Uterus (tissue), 2 donors: ENCODE data around the gene ADCY4.

ENCODE experiments used
- POLR2A ChIP-seq, 2 donors: fragments of 450-650 bp; IDR thresholded peaks; one replicate each; pipeline ENCODE4 v1.6.1; 2016; ENCODE audit warnings: antibody characterized with exemption in 2 of 2, mild to moderate bottlenecking in 1 of 2, moderate library complexity in 1 of 2
- TF ChIP-seq, protein P1 (sequence below), 4 experiments: fragments of 200-600 bp in 2 of 4; fragments of 450-650 bp in 2 of 4; sonication (generic) in 2 of 4; IDR thresholded peaks; one replicate each; pipeline ENCODE4 v1.5.1; 2016 to 2019; ENCODE audit warnings: antibody characterized with exemption in 4 of 4, mild to moderate bottlenecking in 2 of 4, moderate library complexity in 1 of 4

DNA sequence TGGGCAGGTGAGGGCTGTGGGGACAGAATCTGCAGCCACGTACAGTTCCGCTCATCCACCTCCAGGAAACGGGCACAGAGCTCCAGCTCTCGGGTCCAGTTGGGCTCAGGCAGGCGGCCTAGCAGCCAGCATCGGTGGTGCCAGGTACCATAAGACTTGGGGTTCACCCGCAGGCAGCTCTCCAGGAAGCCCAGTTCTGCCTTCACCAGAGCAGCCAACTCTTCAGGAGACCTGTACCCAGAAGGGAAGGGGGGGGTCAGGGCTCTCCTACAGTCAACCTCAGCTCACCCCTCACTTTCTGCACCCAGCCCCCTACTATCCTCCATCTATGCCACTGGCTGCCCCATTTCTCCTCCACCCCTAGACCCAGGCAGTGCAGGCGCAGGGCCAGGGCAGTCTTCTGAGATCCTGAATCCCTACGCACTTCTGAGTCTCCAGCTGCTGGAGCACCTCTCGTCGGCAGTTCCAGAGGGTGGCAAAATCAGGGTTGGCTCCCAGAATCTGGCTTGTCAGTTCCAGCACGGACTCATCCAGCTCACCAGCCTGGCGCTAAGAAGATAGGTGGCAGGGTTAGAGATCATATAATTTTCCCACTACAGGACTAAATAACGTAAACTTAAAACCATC lies 64.8 kb downstream of the ADCY4 start:
- no peak for TF ChIP-seq POLR2A (IDR thresholded peaks at IDR 0.05)
- TF ChIP-seq, protein P1, sequence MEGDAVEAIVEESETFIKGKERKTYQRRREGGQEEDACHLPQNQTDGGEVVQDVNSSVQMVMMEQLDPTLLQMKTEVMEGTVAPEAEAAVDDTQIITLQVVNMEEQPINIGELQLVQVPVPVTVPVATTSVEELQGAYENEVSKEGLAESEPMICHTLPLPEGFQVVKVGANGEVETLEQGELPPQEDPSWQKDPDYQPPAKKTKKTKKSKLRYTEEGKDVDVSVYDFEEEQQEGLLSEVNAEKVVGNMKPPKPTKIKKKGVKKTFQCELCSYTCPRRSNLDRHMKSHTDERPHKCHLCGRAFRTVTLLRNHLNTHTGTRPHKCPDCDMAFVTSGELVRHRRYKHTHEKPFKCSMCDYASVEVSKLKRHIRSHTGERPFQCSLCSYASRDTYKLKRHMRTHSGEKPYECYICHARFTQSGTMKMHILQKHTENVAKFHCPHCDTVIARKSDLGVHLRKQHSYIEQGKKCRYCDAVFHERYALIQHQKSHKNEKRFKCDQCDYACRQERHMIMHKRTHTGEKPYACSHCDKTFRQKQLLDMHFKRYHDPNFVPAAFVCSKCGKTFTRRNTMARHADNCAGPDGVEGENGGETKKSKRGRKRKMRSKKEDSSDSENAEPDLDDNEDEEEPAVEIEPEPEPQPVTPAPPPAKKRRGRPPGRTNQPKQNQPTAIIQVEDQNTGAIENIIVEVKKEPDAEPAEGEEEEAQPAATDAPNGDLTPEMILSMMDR (IDR thresholded peaks at IDR 0.05), result no peak
